Dedifferentiated amniotic fluid mesenchymal stem cell (primary cell): ENCODE data around the gene GVQW3.

Source experiments
- DNase-seq: peaks from one replicate; pipeline ENCODE4 v3.0.0-alpha.2; 2016; ENCODE audit errors: extremely low spot score

GVQW3 gene

DNA sequence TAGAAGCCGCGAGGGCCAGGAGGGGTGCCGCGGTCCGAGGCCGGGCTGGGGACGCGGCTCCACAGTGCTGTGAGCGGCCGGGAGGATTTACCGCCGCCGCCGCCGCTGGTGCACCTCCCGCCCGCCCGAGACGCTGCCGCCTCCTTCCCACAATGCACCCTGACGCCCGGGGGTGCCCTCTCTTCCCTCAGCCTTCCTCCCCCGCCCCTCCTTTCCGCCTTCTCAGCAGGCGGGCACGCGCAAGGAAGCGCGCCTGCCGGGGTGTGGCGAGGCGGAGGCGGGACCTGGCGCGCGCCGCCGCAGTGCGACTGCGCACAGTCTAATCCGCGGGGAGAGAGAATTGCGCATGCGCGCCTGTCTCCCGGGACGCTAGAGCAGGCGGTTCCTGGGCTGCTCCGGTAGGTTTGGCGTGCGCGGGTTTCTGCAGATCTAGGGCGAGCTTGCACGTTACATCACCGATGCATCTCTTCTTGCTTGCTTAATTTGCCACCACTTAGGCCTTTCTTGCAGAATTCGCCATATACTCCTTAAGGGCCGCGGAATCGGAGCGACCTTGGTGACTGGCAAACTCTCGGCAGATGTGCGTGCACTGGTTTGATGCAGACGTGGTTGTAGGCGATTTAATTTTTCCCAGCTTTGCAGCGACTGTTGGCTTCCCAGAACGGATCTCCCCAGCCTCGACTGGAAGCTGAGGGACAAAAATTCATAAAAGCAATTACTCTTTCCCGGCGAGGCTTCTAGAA lies at the start of gene GVQW3, which contains the start of gene THAP12:
GVQW3 (plus strand) TSS at position 347 of the 743 bp plus-strand sequence. CDS start 506 bp downstream, outside the sequence.
THAP12 (minus strand) TSS at position 156 of the 743 bp plus-strand sequence. CDS start 296 bp downstream, outside the sequence.
- DNase-seq = peak; percentile 96

DNA sequence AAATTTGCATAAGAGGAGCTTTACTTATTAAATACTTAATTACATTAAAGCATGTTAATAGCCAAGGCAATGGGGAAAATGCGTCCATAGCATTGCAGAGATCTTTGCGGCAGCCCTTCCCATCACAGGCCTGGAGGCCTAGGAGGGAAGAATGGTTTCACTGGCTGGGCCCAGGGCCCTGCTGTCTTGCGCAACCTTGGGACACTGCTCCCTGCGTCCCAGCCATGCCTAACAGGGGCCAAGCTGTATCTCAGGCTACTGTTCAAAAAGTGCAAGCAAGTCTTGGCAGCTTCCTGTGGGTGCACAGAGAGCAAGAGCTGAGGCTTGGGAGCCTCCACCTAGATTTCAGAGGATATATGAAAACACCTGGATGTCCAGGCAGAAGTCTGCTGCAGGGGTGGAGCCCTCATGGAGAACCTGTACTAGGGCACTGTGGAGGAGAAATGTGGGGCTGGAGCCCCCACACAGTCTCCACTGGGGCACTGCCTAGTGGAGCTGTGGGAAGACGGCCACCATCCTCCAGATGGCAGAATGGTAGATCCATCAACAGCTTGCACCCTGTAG lies 46.2 kb upstream of the GVQW3 start:
- DNase-seq = no peak

DNA sequence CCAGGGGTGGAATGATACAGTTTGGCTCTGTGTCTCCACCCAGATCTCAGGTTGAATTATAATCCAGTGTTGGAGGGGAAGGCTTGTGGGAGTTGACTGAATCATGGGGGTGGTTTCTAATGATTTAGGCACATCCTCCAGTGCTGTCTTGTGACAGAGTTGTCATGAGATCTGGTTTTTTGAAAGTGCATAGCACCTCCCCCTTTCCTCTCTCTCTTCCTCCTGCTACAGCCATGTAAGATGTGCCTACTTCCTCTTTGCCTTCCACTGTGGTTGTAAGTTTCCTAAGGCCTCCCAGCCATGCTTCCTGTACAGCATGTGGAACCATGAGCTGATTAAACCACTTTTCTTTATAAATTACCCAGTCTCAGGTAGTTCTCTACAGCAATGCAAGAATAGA lies 45.3 kb upstream of the GVQW3 start:
- DNase-seq = no peak

DNA sequence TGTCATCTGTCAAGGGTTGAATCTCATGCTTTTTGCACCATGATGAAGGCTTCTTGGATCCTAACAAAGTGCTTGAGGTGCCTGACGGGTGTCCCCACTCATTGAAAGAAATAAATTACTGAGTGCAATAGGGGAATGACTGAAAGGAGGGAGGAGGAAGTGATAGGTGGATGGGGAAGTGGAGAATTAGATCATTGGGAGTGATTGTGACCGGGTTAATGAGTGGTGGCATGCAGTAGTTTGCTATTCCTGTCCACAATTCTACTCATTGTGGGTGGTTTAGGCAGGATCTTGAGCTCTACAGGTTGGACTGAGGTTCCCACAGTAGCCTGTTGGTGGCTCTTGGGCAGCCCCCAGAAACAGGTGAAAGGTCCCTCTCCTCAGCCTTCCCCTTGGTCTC lies 44.5 kb upstream of the GVQW3 start:
- no peak for DNase-seq

DNA sequence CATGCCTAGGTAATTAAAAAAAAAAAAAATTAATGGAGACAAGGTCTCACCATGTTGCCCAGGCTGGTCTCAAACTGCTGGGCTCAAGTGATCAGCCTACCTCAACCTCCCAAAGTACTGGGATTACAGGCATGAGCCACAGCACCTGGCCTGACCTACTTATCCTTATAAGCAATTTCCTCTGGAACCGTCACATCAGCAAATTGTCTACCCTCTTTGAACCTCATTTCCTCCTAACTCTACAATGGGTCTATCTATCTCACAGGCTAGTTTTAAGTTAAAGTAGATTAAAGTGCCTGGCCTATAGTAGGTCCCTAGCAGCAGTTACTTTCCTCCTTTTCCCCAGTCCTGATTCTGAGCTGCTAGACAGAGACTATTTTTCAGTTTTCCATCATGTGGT lies 43.7 kb upstream of the GVQW3 start:
- no peak for DNase-seq

DNA sequence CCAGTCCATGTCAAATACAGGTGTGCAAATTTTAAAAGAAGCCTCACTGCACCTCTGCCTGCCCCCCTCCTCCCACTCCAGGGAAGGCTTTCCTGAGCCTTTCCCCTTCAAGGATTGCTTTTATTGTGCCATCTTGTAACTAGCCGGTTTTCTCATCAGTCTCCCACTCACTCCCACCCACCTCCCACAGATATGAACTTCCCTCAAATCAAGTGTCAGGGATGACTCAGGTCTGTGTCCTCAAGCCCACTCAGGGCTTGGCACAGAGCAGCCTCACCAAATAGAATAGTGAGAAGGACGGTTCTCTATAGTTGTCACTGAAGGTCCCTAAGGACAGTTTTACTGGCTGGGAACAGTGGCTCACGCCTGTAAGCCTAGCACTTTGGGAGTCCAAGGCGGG lies 43.2 kb upstream of the GVQW3 start:
- no peak for DNase-seq

DNA sequence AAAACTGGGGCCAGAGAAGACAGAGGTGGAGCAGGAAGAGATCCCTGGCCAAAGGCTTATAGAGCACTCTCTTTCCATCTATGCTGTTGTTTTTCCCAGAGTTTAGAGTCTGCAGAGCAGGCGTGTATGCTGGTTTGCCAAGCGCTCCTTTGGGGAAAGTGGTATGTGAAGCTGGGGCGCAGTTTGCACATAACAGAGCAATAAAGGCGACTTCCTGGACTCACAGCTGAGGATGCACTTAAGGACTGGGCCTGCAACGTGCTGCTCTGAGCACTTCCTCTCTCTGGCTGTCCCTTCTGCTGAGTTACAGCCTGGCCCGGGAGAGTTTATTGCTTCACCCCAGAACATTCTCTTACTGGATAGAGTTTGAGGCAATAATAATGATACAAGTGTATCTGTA lies 41.9 kb upstream of the GVQW3 start:
- DNase-seq = no peak

DNA sequence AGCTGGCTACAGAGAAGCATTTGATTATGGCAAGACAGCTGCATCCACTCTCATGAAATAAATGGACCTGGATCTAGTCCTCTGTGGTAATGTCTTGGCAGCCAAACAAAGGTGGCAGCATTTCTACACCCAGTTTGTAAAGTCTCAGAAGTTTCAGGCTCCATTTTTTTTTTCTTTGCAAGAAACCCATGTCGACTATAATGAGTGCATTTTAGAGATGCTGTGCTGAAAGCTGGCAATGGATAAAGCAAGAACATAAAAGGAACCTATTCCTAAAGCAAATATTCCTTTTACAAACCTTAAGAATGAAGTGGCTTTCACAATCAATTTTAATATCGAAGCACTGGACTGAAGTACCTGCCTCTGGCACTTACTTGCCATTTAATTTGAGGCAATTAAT lies 33.7 kb upstream of the GVQW3 start:
- no peak for DNase-seq

DNA sequence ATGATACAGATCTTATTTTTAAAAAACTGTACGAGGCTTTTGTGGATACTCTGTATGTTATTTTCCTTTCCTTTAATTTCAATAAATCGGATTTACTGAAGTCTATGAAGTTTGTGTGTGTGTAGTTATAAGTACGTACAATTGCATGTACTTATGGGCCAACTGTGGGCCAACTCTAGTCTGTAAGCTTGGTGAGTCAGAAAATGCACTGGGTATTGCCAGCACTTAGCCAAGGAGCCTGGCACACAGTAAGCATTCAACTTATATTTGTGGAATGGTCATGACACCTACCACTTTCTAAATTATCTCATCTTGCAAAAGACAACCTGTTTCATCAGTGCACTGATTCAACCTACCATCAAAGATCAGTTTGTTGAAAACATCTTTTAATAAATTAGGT lies 32.8 kb upstream of the GVQW3 start:
- DNase-seq = no peak

DNA sequence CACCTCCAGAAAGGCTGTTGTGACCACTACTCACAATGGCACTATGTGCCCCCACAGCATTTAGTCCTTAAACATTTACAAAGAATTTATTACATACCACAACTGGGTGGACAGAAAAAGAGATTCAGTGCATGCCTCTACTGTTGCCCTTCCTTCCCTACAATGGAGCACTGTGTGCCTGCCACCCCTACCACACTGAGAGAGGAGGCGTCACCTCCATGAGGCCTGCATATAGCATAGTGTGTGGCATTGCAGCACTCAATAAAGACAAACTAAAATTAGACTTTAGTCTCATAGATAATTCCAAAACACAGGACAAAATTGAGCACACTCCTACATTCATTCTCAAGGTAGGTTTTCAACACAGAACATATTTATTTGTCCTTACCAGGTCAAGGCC lies 26.0 kb upstream of the GVQW3 start:
- no peak for DNase-seq

DNA sequence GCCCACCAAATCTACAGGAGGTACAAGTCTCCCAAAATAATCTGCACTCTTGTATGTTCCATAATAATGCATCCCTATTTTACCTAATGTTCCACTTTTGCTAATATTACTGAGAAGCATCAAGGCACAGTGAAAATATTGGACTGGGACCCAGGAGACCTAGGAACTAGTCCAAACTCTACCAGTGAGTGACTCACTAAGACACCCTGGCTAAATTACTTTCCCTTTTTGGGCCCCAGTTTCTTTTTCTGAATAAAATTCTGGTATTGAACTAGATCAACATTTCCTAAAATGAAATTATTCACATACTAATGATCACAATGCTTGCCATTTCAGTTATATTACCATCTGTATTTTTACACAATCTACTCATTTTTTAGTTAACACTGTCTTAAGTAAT lies 19.7 kb upstream of the GVQW3 start:
- DNase-seq = peak; percentile 28

DNA sequence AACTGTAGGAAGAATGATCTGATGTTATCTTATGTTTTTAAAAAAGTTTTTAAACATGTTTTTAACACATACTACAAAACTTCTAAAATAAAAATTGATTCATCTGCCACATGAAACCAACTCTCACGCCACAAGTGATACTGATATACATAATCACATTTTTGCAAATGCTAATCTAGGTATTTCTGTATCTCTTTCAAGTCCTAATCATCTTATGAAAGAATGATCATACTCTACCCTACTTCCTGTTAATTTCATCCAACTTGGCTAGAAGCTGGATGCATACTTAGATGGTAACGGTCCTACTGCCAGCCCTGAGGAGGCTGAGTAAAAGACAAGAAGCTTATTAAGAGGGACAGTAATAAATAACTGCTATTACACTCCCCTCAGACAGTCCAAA lies 19.3 kb upstream of the GVQW3 start:
- no peak for DNase-seq

DNA sequence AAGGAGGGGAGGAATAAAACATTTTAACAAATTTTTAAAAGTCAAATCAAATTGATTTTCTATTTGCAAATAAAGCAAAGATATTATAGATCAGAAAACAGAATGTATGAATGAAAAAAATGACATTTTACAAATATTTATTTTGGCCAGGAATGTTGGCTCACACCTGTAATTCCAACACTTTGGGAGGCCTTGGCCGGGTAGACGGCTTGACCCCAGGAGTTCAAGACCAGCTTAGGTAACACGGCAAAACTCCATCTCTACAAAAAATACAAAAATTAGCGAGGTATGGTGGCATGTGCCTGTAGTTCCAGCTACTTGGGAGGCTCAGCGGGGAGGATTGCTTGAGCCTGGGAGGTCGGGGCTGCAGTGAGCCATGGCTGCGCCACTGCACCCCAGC lies 18.4 kb upstream of the GVQW3 start:
- no peak for DNase-seq

DNA sequence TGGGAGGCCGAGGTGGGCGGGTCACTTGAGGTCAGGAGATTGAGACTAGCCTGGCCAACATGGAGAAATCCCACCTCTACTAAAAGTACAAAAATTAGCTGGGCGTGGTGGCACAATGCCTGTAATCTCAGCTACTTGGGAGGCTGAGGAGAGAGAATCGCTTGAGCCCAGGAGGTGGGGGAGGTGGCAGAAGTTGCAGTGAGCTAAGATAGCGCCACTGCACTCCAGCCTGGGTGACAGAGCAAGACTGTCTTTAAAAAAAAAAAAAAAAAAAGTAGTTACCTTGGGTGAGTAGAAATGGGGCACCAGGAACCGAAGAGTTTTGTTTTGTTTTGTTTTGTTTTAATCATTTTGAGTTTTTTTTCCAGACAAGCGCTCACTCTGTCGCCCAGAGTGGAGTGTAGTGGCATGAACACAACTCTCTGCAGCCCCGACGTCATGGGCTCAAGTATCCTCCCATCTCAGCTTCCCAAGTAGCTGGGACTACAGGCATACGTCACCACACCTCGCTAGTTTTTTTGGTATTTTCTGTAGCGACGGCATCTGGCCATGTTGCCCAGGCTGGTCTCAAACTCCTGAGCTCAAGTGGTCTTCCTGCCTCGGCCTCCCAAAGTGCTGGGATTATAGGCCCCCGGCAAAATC lies 16.0 kb upstream of the GVQW3 start:
- DNase-seq = no peak

DNA sequence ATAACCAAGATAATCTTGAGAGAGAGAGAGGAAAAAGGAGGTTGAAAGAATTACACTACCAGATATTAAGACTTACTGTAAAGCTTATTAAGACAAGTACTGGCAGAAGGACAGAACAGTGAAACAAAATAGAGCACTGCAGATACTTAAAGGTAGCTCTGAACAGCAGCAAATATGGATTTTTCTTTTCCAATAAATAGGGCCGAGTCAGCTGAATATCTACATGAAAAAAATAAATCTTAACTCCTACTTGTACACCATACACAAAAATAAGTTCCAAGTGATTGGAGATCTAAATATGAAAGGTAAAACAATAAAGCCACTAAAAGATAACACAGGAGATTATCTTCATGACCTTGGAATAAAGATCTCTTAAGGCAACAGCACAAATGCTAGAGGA lies 12.6 kb upstream of the GVQW3 start:
- DNase-seq = no peak

DNA sequence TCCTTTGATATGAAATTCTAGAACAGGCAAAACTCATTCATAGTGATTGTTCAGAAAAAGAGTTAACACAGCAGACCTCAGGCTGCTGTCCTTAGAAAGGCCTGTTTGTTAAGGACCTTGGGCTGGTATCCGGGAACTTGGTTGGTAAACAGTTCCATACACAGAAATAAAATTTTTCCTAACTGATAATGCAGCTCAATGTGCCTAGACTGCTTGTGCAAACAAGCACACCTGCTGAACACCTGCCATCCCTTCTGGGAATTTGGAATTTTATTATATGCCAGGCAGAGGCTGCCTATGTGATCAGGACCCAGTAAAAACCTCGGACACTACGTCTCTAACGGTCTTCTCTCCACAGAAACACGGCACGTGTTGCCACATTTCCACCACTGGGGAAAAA lies 11.7 kb upstream of the GVQW3 start:
- DNase-seq = no peak

DNA sequence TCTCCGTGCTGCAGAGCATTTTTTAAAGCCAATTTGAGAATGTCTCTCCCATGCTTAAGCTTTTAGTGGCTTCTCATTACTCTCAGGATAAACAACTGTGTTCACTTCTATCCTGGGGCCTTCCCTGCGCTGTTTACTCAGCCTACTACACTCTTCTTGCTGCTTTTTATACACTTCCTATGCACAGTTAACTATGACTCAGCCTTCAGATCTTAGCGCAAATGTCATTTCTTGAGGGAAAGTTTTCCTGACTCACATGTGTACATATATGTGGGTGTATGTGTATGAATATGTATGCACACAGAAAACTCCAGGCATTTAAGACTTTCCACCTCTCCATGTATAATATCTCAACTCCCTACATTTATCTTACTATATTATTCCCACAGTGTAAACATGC lies 10.0 kb upstream of the GVQW3 start:
- peak; percentile 78 for DNase-seq

DNA sequence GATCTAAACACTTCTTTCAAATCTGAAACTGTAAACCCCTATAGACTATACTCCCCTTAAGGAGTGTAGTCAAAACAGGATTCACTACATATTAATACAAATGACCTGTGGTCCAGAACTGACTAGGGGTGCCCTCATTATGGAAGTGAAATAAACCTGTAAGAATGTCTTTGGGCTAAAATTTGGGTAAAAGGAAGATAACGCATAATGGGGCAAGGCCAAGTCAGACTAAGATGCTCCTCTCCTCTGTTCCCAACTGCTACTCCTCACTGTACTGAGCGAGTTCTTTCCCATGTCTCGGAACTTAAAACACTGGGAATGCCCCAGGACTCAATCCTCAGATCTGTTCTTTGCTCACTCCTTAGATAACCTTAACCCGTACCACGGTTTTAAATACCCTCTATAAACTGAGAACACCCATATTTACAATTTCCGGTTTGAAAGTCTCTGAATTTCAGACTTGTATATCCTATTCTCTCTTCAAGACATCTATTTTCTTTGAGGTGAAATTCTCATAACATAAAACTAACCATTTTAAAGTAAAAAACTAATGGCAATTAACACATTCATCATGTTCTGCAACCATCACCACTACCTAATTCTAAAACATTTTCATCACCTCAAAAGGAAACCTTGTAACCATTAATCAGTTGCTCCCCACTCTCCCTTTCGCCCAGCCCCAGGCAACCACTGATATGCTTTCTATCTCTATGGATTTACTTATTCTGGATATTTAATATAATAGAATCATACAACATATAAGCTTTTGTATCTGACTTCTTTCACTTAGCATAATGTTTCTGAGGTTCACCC lies 4.2 kb upstream of the GVQW3 start:
- DNase-seq = no peak

DNA sequence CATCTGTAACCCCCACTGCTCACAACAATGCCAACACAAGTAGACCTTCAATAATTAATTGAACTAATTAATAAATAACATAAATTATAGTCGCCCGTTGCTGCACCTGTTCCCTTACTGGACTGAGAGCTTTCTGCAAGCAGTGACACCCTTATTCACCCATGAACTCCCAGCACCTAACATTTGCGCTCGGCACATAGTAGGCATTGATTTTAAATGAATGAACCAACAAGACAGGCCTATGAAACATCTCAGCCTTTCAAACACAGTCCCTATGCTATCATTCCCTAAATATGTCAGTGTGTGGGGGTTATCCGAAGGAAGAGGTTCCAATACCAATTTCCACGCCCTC lies 1.3 kb upstream of the GVQW3 start:
- no peak for DNase-seq

DNA sequence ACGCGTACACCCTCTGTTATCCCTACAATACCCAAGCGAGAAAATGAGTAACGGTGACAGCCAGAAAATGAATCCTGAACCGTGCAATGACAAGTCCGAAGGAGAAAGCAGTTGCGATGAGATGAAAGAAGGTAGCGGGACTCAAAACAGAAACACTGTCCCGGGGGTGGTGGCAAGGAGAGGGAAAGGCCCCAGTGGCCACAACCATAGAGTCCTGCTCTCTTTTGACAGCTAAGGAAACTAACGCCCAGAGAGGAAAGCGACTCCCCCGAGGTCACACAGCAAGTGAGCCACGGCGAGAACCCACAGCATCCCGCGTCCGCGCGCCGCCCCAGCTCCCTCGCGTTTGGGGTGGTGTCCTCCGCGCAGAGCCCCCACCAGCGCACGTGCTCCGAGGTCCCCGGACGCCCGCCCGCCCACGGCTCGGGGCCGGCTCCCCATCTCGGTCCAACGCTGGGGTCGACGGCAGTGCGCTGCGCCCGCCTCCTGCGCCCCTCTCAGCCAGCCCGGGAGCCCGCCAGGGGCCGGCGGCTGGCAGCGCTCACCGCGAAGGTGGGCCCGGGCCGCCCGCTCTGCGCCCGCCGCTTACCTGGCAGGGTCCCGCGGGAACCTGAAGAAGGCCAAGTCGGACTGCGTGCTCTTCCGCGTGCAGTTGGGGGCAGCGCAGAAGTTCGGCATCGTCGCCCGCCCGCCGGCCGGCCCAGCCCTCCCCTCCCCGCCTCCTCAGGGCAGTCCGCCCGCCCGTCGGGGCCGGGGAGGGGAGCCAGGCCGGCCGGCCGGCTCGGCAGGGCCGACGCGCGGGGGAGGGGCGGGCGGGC lies 755 bp upstream of the GVQW3 start:
- no peak for DNase-seq

DNA sequence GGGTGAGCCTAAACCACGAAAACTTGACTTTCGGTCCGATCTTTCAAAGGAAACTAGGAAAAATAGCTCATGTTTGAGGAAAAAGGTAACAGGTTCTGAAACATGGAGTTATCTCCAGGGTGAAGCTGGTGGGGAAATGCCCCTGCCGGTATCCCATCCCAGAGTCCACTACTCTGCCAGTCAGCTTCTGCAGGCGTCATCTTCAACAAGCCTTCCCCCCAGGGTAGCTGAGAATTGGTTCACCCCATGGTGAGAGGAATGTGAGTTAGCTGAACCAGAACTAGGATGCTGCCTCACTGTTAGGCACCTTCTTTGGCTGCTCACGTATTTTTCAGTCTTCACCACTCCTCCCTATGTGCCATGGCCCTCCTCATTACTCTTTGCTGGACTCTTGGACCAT lies 1.1 kb downstream of the GVQW3 start:
- no peak for DNase-seq

DNA sequence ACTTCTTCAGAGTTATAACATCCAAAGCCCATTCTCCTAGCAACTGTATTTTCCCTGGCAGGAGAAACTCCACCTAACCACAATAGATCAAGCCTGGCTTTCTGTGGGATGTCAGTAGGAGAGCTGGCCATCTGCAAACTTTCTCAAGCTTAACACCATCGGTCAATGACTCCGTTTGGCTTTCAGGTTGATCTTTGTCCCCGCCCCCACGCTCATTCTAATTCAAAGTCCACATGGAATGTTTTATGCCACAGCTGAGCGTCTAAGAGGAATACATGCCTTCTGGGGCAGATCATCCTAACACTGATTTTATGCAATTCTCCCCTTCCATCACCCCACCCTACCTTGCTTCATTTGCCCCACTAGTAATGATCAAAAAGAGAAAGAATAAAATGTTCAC lies 4.8 kb downstream of the GVQW3 start:
- no peak for DNase-seq
